ENCODE measurements around the gene KRT36.

The KRT36 gene

GRCh38 chr17:41478237-41478636 lies 11.5 kb downstream of the KRT36 start:
- DNase-seq (ENCODE audit: low read depth): no peak
- no peak overlapping the region for H3K4me3 ChIP-seq (ENCODE audit: low read depth, low read length)
- no peak for TF ChIP-seq CTCF (IDR thresholded peaks at IDR 0.05; ENCODE audit: low read depth, low read length, missing control alignments)

GRCh38 chr17:41476866-41477815 lies 12.6 kb downstream of the KRT36 start:
- TF ChIP-seq CTCF (IDR thresholded peaks at IDR 0.05; ENCODE audit: low read depth, low read length, missing control alignments): no peak
- DNase-seq (ENCODE audit: low read depth): no peak
- H3K4me3 ChIP-seq (ENCODE audit: low read depth, low read length): no peak overlapping the region

- H3K4me3 ChIP-seq (ENCODE audit: low read depth, low read length): no peak overlapping the region
- no peak for TF ChIP-seq CTCF (IDR thresholded peaks at IDR 0.05; ENCODE audit: low read depth, low read length, missing control alignments)
- DNase-seq (ENCODE audit: low read depth): no peak
Measured at GRCh38 chr17:41475421-41475820, 14.3 kb downstream of the KRT36 start.

- DNase-seq (ENCODE audit: low read depth): no peak
- no peak overlapping the region for H3K4me3 ChIP-seq (ENCODE audit: low read depth, low read length)
- TF ChIP-seq CTCF (IDR thresholded peaks at IDR 0.05; ENCODE audit: low read depth, low read length, missing control alignments): no peak
Measured at GRCh38 chr17:41474863-41475262, 14.8 kb downstream of the KRT36 start.

- no peak for DNase-seq (ENCODE audit: low read depth)
- no peak for TF ChIP-seq CTCF (IDR thresholded peaks at IDR 0.05; ENCODE audit: low read depth, low read length, missing control alignments)
- no peak overlapping the region for H3K4me3 ChIP-seq (ENCODE audit: low read depth, low read length)
Measured at GRCh38 chr17:41468346-41468745, 21.4 kb downstream of the KRT36 start.

- TF ChIP-seq CTCF (IDR thresholded peaks at IDR 0.05; ENCODE audit: low read depth, low read length, missing control alignments): no peak
- H3K4me3 ChIP-seq (ENCODE audit: low read depth, low read length): no peak overlapping the region
- DNase-seq (ENCODE audit: low read depth): no peak
Measured at GRCh38 chr17:41467561-41467960, 22.1 kb downstream of the KRT36 start.

- H3K4me3 ChIP-seq (ENCODE audit: low read depth, low read length): no peak within 1 kb of the TSS
- TF ChIP-seq CTCF (IDR thresholded peaks at IDR 0.05; ENCODE audit: low read depth, low read length, missing control alignments): no peak
- no peak for DNase-seq (ENCODE audit: low read depth)
Measured at GRCh38 chr17:41466988-41467387, 22.7 kb downstream of the KRT36 start, which contains the start of gene KRT32. Gene KRT32, minus strand, starts transcription at chr17:41467386. Its CDS starts 61 bp downstream, at chr17:41467325.

All from GM12864 (cell line).